ENCODE results near the gene TMEM39B.
"Not testable (repeated sequence)": the region's sequence is repeated elsewhere in the genome, so short reads cannot be mapped to it uniquely, and the experiment has no call there.

The TMEM39B gene

GRCh38 chr1:32111040-32111623, 38.4 kb downstream of the TMEM39B start:
- no peak for DNase-seq (ENCODE audit: low read depth, low spot score)
- H3K27ac ChIP-seq, result no peak overlapping the region

- DNase-seq (ENCODE audit: low read depth, low spot score), result no peak
- no peak overlapping the region for H3K27ac ChIP-seq
Measured at GRCh38 chr1:32111789-32112188, 39.0 kb downstream of the TMEM39B start.

DNA sequence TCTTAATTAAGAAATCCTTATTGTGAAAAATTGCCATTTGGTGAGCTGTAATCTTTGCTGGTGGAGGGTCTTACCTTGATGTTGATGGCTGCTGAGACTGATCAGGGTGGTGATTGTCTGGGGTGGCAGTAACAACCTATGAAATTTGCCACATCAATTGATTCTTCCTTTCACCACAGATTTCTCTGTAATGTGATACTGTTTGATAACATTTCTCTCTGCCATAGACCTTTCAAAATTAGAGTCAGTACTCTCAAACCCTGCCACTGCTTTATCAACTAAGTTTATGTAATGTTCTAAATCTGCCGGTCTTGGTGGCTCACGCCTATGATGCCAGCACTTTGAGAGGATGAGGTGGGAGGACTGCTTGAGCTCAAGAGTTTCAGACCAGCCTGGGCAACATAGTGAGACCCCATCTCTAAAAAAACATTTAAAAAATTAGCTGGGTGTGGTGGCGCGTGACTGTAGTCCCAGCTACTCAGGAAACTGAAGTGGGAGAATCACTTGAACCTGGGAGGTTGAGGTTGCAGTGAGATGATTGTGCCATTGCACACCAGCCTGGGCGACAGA, 40.2 kb downstream of the TMEM39B start:
- no peak overlapping the region for H3K27ac ChIP-seq
- DNase-seq (ENCODE audit: low read depth, low spot score), result no peak

DNA sequence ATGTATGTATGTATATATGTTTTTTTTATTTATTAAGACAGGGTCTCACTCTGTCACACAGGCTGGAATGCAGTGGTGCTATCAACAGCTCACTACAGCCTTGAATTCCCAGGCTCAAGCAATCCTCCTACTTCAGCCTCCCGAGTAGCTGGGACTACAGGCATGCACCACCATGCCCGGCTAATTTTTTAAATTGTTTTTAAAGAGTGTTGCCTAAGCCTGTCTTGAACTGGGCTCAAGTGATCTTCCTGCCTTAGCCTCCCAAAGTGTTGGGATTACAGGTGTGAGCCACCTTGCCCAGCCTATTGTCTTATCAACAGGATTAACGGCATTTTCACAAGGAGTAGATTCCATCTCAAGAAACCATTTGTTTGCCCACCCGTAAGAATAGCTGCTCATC, 40.7 kb downstream of the TMEM39B start:
- DNase-seq (ENCODE audit: low read depth, low spot score); H3K27ac ChIP-seq: not testable (repeated sequence)

- DNase-seq (ENCODE audit: low read depth, low spot score), result no peak
- no peak overlapping the region for H3K27ac ChIP-seq
Measured at GRCh38 chr1:32114420-32114819, 41.7 kb downstream of the TMEM39B start.

- peak overlapping the region; percentile 57 for H3K27ac ChIP-seq
Measured at GRCh38 chr1:32115496-32115895, 42.8 kb downstream of the TMEM39B start.

DNA sequence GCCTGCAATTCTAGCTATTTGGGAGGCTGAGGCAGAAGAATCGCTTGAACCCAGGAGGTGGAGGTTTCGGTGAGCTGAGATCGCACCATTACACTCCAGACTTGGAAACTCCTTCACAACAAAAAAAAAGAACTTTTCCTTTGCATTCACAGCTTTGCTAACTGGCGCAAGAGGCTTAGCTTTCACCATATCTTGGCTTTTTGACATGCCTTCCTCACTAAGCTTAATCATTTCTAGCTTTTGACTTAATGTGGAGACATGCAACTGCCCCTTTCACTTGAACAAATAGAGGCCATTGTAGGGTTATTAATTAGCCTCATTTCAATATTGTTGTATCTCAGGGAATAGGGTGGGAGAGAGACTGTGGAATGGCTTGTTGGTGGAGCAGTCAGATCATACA, 43.8 kb downstream of the TMEM39B start:
- no peak for DNase-seq (ENCODE audit: low read depth, low spot score)
- peak overlapping the region; percentile 57 for H3K27ac ChIP-seq

More at GRCh38 chr1:32115496-32115895, 42.8 kb downstream of the TMEM39B start:
- DNase-seq (ENCODE audit: low read depth, low spot score), result no peak

GRCh38 chr1:32122151-32122550, 49.4 kb downstream of the TMEM39B start:
- H3K27ac ChIP-seq, result no peak overlapping the region
- DNase-seq (ENCODE audit: low read depth, low spot score), result no peak

- H3K27ac ChIP-seq; DNase-seq (ENCODE audit: low read depth, low spot score): not testable (repeated sequence)
Measured at GRCh38 chr1:32123361-32123760, 50.6 kb downstream of the TMEM39B start.

DNA sequence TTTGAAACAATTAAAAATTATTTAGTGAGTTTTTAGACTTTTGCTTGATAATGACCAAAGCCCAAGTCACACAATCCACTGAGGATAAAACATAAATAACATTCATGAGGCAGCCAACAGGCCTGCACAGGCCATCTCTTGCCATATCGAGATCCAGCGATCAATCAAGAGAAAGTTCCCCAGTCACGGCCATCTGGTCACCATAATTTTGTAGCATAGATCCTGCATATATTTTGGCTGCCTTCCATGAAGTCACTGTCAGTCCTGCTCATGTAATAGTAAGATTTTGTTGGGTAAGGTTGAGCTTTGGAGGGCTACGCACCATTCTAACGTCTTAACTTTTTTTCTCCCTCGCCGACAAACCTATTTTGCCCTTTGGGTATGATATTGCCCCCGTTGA, 52.6 kb downstream of the TMEM39B start:
- DNase-seq (ENCODE audit: low read depth, low spot score), result no peak
- no peak overlapping the region for H3K27ac ChIP-seq

GRCh38 chr1:32126770-32127169, 54.0 kb downstream of the TMEM39B start:
- no peak overlapping the region for H3K27ac ChIP-seq
- no peak for DNase-seq (ENCODE audit: low read depth, low spot score)

DNA sequence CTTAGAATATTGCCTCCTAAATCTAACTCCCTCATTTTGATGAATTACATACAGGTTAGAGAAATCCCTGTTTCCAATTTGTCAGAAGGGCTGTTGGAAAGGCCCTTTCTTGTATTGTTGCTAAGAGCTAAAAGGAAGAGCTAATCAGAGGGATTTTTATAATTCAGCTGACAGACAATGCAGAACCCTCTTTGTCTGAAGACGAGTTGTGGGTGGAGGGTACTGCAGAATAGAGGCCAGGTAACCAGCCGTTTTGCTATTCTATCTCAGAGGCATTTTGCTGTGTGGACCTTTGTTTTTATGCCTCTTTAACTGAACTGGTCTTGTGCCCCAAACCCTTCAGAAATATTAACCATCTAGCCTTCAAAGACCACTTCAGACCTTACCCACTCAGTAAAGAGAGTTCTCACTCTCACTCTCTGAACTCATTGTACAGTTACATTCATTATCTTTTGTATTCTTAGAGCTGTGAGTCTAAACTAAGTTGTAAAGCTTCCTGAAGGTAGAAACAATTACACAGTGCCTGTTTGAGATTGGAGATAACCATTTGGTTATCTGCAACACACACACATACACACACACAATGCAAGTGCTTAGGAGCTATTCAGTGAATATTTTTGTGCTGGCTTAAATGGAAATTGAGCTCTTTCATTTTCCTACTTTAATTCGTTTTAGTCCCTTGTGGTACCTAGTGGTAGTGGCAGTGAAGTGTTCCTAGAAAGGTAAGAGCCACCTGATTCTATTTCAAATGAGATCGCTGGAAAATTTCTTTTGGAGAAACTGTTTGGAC, 54.9 kb downstream of the TMEM39B start:
- H3K27ac ChIP-seq, result no peak overlapping the region

GRCh38 chr1:32128479-32128878, 55.7 kb downstream of the TMEM39B start:
- no peak overlapping the region for H3K27ac ChIP-seq
- no peak for DNase-seq (ENCODE audit: low read depth, low spot score)

More for the DNA sequence above, 54.9 kb downstream of the TMEM39B start:
- DNase-seq (ENCODE audit: low read depth, low spot score), result no peak

- H3K27ac ChIP-seq, result no peak overlapping the region
- no peak for DNase-seq (ENCODE audit: low read depth, low spot score)
Measured at GRCh38 chr1:32128964-32129363, 56.2 kb downstream of the TMEM39B start.

GRCh38 chr1:32133950-32134280, 61.2 kb downstream of the TMEM39B start:
- DNase-seq (ENCODE audit: low read depth, low spot score), result not testable (repeated sequence)
- peak overlapping the region; percentile 83 for H3K27ac ChIP-seq

- H3K27ac ChIP-seq, result no peak overlapping the region
- DNase-seq (ENCODE audit: low read depth, low spot score), result no peak
Measured at GRCh38 chr1:32137111-32137510, 64.4 kb downstream of the TMEM39B start.

DNA sequence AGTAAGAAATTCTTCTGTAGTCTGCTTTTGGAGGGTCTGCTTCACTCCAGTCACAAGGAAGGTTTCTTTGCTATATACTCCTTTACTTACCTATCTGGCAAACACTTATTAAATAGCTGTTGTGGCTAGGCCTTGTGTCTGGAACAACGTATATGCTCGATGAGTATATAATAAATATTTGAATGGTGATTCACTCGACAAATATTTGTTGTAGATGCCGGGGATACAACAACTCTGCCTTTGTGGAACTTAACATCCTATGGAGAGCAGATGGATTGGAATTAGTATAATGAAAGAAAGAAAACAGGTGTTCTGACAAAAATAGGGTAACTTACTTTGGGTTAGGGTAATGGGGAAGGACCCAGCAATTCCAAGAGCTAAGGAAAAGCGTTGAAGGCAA, 66.2 kb downstream of the TMEM39B start:
- peak overlapping the region; percentile 62 for H3K27ac ChIP-seq

GRCh38 chr1:32142446-32143301, 69.9 kb downstream of the TMEM39B start:
- no peak for DNase-seq (ENCODE audit: low read depth, low spot score)
- H3K27ac ChIP-seq, result peak overlapping the region; percentile 56

More for the DNA sequence above, 66.2 kb downstream of the TMEM39B start:
- DNase-seq (ENCODE audit: low read depth, low spot score), result no peak

- peak overlapping the region; percentile 56 for H3K27ac ChIP-seq
- not testable (repeated sequence) for DNase-seq (ENCODE audit: low read depth, low spot score)
Measured at GRCh38 chr1:32143302-32143695, 70.6 kb downstream of the TMEM39B start.

DNA sequence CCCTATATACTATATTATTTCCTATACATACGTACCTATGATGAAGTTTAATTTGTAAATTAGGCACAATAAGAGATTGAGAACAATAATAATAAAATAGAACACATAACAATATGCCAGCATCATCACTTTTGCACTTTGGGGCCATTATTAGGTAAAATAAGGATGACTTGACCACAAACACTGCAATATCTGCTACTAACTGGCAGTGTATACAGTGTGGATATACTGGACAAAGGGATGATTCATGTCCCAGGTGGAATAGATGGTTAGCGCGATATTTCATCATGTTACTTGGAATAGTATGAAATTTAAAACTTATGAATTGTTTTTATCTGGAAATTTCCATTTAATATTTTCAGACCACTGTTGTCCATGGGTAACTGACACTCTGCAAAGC, 71.3 kb downstream of the TMEM39B start:
- no peak for DNase-seq (ENCODE audit: low read depth, low spot score)
- peak overlapping the region; percentile 56 for H3K27ac ChIP-seq

DNA sequence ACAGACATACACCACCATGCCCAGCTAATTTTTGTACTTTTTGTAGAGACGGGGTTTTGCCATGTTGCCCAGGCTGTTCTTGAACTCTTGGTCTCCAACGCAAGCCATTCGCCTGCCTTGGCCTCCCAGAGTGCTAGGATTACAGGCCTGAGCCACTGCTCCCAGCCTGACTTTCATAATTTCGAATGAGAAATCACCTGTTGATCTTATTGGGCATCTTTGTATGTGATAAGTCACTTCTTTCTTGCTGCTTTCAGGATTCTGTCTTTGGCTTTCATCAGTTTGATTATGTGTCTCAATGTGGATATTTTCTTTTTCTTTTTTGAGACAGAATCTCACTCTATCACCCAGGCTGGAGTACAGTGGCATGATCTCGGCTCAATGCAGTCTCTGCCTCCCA, 75.1 kb downstream of the TMEM39B start:
- not testable (repeated sequence) for DNase-seq (ENCODE audit: low read depth, low spot score); H3K27ac ChIP-seq

Measured in epithelial cell of prostate (primary cell).